Effector CD8-positive, alpha-beta T cell (primary cell): ENCODE measurements around the gene GALNTL6.

Experiments
- DNase-seq: peaks from one replicate; lab custom pipeline; 2025; lab: John Stamatoyannopoulos, UW

The GALNTL6 gene

GRCh38 chr4:171880136-171880535 is 66.9 kb downstream of the GALNTL6 start:
- no peak for DNase-seq

GRCh38 chr4:171889681-171890080 is 76.5 kb downstream of the GALNTL6 start:
- no peak for DNase-seq

- DNase-seq = no peak
Measured at GRCh38 chr4:171891038-171891437, 77.8 kb downstream of the GALNTL6 start.

DNA sequence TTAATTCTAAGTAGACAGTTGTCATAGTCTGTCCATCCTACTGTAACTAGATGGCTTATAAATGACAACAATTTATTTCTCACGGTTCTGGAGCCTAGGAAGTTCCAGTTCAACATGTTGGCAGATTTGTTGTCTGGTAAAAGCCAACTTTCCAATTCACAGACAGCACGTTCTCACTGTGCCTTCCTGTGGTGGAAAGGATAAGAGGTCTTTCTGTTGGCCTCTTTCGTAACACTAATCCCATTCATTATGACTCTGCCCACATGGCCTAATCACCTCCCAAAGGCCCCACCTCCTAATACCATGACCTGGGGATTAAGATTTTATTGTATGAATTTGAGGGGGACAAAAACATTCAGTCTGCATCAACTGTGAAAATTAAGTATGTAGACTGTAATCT is 83.2 kb downstream of the GALNTL6 start:
- DNase-seq = no peak

GRCh38 chr4:171919314-171919713 is 106.1 kb downstream of the GALNTL6 start:
- DNase-seq = no peak

- DNase-seq = no peak
Measured at GRCh38 chr4:171920901-171921300, 107.7 kb downstream of the GALNTL6 start.

DNA sequence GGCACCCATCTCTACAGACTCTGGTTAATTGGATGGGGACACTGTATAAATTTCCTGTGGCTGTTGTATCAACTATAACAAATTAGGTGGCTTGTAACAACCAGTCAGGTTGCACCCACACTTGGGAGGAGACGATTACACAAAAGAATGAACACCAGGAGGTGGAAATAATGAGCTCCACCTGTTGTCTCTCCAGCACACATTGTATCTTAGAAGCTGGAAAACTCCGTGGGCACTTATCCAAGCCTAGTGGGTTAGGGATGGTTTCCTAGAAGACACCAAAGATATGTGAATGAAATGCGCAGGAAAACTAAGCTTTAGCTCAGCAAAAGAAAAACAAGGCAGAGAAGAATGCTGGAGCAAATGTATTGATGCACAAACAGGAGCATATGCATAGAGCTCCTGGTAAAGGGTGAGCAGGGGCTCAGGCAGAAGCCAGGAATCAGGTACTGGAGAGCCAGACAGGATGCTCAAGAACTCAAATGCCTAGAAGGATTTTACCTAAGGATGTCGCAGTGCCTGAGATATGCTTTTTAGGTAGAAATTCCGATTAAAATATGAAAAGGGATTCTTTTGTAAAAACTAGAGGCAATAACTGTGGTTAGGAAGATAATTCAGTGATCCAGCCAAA is 111.7 kb downstream of the GALNTL6 start:
- DNase-seq = no peak

- DNase-seq = no peak
Measured at GRCh38 chr4:171928336-171928735, 115.1 kb downstream of the GALNTL6 start.

DNA sequence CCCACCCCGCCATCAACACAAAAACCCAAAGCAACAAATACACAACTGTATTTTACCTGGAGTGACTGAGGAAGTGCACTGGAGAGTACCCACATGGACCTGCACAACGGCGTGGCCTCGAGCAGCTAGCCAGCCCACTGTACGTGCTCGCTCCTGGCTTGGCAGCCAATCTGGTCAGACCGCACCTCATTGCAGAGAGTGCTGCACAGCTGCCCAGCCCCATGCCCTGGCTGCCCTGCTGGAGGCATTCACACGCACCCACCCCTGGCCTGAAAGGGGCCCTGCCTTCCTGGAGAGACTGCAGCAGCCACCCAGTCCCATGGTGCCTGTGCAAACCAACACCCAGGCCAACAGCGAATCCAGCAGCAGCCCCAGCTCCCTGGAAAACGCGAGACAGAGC is 116.3 kb downstream of the GALNTL6 start:
- no peak for DNase-seq

GRCh38 chr4:171929907-171930306 is 116.7 kb downstream of the GALNTL6 start:
- DNase-seq = no peak

DNA sequence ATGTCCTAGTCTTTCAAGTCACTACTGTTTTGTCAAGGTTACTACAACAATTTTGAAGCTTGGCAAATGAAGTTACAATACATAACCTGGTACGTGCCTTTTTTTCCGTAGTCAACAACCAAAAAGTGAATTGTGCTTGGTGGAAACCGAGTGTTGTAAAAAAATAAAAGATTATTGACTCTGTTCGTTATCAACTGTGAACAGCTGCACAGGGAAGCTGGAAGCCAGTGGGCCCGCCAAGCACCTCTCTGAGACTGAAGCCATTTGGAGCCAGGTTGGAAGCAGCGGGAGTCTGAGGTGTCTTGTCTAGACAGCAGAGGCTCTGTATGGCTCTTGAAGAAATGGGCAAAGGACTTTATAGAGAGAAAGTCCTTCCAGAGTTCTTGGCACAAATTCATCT is 119.0 kb downstream of the GALNTL6 start:
- DNase-seq = no peak

GRCh38 chr4:171940656-171941055 is 127.5 kb downstream of the GALNTL6 start:
- DNase-seq = no peak

- DNase-seq = no peak
Measured at GRCh38 chr4:171947400-171947799, 134.2 kb downstream of the GALNTL6 start.

DNA sequence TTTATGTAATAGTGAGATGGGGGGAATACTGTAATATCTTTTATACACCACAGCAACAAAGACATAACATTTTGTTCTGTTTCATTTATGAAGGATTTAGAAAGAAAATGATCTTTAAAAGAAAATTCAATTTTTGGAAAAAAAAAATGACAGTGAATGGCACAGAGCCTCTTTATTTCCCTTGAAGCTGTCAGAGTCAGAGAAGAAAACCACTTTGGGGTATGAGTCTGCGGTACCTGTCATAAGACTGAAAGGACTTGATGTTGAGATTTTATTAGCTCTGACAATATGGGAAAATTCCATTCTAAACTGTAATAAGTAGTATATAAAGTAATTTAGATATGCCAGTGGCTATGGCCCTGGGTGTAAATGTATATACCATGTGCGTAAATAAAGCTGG is 134.8 kb downstream of the GALNTL6 start:
- DNase-seq = no peak

- DNase-seq = no peak
Measured at GRCh38 chr4:171954650-171955049, 141.4 kb downstream of the GALNTL6 start.

DNA sequence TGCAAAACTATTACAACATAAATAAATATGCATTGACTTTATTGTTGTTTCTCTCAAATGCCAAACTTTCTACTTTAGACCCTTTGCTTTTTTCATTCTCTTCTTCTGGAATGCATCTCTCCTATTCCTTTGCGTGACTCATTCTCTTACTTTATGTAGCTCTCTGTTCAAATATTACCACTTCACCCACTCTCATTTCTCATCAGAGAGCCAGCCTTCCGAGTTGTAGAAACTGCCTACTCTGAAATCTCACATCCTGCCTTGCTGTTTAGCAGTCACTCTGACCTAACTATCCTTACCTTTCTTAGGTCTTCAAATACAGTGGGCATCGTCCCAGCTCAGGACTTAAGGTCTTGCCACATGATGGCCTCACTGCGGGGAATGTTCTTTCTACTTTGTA is 143.5 kb downstream of the GALNTL6 start:
- no peak for DNase-seq

DNA sequence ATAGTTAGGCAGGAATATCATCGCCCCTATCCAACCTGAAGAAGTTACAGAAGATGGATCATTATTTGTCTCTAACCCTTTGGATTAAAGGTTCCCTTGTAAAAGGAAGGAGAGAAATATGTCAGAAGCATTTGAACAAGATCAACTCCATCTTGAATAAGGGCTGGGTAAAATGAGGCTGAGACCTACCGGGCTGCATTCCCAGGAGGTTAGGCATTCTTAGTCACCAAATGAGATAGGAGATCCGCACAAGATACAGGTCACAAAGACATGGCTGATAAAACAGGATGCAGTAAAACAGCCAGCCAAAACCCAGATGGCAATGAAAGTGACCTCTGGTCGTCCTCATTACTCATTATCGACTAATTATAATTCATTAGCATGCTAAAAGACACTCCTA is 148.9 kb downstream of the GALNTL6 start:
- no peak for DNase-seq

- no peak for DNase-seq
Measured at GRCh38 chr4:171966356-171966755, 153.2 kb downstream of the GALNTL6 start.

DNA sequence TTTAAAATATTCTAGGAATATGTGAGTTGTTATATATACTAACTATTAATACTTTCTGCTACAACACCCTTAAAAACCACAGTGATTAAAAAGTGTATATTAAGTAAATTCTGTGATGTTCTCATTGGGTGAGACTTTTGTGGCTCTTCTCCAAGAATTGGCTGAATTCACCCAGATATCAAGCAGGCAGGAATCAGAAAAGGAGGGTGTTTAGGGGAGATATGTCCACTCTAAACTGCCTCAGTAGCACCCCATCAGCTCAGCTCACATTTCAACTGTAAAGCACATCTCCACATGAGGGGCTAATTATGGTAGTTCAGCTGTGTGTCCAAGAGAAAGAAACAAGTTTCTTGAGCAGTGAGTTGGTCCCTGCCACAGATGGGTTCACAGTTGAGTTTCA is 165.0 kb downstream of the GALNTL6 start:
- DNase-seq = no peak

- no peak for DNase-seq
Measured at GRCh38 chr4:171979461-171979860, 166.3 kb downstream of the GALNTL6 start.

- no peak for DNase-seq
Measured at GRCh38 chr4:171981185-171981584, 168.0 kb downstream of the GALNTL6 start.

DNA sequence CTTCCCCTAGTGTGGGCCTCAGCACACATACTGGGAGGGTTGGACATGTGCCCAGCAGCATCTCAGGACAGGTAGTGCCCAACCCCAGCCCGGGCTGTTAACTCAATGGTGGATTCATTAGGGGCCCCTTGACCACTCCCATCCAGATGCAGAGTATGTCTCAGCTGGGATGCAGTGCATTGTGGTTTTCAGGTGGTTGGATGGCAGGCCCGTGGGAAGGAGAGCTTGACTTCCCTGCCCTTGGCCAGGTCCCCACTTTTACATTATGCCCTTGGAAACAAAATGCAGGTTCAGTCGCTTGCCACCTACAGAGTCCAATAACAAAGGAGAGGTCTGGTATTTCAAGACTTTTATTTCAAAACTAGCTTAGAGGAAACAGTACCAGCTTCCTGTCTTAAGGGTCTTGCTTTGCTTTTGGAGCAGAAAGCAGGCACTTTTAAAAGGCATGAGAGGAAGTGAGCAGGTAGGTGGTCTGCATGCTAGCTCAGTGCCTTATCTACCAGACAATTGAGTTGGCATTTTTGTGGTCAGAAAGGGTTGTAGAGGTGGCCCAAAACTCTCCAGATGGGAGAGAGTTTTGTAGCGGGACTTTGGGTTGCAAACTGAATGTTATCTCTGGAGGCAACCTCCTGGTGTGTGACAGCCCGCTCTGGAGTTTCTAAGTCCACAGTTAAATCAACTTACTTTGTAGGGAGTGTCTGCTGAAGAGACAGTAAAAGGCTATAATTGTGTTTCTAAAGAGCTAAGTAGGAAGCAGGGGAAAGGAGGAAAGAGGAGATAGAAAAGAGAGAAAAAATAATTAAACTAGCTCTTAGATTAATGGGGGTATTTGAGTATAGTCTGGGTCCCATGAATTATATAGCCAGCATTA is 171.0 kb downstream of the GALNTL6 start:
- DNase-seq = no peak

DNA sequence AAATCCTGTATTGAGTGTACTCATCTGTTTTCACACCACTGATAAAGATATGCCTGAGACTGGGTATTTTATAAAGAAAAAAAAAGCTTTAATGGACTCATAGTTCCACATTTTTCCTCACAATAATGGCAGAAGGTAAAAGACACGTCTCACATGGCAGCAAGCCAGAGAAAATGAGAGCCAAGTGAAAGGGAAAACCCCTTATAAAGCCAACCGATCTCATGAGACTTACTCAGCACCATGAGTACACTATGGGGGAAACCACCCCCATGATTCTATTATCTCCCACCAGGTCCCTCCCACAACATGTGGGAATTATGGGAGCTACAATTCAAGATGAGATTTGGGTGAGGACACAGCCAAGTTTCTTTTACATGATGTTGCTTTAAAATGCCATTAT is 171.9 kb downstream of the GALNTL6 start:
- no peak for DNase-seq

DNA sequence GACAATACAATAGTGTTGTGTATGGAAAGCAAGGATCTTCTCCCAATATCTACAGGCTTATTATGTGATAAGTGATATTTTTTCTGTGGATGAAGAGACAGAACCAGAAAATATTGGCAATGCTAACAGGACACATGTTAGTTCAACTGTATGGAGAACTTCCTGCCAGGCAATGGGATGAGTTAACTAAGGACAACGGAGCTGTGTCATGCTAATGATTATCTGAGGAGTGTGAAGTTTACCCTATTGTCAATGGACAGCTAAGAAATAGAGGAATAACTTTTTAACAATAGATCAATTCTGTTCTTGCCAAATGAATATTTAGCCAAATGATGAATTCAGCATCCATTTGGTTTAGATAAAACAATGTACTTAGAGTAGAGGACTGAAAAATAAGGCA is 180.0 kb downstream of the GALNTL6 start:
- no peak for DNase-seq
